D341Med (cell line): Measurements from ENCODE around the gene UGT1A10.
"Not testable (repeated sequence)": the region's sequence is repeated elsewhere in the genome, so short reads cannot be mapped to it uniquely, and the experiment has no call there.

Source experiments
- DNase-seq: peaks from one replicate; pipeline ENCODE4 v3.0.0; 2012; ENCODE audit warnings: low spot score

UGT1A10 gene

DNA sequence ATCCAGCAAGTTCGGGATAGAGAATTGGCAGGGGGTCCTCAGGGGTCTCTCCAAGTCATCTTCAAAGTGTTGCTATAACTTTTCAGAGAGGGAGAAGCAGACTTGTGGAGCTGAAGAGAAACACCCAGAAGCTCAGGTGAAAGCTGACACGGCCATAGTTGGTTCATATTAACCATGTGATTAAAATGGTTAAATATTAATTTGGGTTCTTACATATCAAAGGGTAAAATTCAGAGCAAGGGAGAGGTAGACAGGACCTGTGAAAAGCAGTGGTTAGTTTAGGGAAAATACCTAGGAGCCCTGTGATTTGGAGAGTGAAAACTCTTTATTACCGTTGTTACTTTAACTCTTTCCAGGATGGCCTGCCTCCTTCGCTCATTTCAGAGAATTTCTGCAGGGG is 56.4 kb downstream of the UGT1A10 start, which contains the start of gene UGT1A6:
TSS of gene UGT1A6 (plus strand) at position 243 of the 400 bp plus-strand sequence. CDS start at position 358, 115 bp downstream.
- DNase-seq, result no peak

DNA sequence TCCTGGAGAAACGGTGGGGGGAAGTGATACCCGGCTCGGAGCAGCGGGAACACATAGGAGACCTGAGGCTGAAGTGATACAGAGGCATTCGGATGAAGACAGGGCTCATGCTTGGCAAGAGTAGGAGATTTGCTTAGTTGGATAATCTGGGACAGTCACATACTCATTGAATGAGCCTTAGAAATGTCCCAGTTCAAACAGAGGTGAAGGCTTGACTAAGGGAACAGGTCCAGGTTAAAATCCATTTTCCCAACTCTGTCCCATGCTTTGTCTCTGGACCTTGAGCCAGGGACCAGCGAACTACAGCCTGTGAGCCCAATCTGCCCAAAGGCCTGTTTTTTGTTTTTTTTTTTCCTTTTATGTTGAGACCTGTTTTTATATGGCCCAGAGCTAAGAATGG is 57.7 kb downstream of the UGT1A10 start:
- DNase-seq, result no peak

DNA sequence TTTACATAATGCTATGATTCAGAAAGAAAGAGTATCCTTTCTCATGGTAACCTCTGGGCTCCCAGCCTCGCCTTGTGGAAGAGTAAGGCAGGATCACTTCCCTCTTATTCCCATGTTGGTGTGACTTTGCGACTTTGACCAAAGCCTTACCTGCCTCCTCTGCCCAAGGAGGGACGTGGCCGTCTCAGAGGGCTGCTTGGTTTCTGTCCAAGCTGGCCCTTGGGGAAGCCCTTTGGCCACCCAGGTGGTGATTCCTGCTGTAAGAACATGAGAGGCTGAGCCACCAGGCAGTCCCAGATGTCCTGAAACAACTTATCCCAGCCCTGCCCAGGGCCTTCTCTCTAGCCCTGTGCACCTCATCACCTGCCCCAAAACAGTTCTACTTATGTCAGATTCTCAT is 62.5 kb downstream of the UGT1A10 start:
- DNase-seq, result no peak

DNA sequence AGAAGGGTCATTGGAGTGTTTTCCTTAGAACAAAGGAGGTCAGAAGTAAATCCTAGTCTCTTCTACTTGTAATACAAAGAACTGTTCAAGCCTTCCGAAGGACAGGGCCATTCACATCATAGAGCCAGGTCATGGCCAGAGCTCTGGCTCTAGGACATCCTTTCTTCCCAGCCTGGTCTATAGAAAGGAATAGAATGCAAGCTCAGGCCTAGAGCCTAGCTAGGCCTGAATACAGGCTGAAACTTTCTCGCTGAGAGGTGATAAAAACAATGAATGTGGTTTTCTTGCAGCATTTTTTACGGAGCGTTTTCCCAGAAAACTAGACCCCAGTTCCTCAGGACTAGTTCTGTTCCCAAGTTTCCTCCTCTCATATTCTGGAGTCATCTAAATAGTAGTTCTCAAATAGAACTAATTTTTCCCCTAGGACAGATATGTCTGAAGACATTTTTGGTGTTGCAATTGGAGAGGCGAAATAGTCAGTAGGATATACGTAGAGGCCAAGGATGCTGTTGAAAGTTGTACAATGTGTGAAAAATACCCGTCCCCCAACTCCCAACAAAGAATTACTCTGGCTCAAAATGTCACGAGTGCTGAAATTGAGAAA is 63.3 kb downstream of the UGT1A10 start:
- DNase-seq, result no peak

GRCh38 chr2:233700028-233700635 is 63.9 kb downstream of the UGT1A10 start:
- DNase-seq, result no peak

DNA sequence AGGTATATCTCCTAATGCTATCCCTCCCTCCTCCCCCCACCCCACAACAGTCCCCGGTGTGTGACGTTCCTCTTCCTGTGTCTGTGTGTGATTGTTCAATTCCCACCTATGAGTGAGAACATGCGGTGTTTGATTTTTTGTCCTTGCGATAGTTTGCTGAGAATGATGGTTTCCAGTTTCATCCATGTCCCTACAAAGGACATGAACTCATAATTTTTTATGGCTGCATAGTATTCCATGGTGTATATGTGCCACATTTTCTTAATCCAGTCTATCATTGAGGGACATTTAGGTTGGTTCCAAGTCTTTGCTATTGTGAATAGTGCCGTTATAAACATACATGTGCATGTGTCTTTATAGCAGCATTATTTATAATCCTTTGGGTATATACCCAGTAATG is 64.6 kb downstream of the UGT1A10 start:
- DNase-seq, result not testable (repeated sequence)

- DNase-seq, result no peak
Measured at GRCh38 chr2:233702238-233702637, 66.0 kb downstream of the UGT1A10 start.

DNA sequence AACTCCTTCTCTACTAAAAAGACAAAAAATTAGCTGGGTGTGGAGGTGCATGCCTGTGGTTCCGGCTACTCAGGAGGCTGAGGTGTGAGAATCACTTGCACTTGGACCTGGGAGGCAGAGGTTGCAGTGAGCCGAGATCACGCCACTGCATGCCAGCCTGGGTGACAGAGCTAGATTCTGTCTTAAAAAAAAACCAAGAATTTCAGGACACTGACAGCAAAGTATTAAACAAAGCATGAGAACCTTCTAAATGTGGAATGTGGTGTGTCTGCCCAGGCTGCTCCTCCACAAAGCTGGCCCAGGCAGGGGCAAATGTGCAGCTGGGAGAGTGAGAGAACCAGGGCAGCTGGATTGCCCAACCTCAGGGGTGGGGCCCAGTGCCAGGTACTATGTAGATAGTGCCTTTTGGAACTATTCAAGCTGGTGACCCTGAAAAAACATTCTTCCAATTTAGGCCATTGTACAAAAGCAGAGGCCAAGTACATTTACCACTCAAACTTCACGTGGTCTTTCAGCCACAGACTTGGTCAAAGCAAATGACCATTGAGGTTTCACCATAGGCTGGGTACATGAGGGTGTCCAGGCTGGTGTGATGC is 69.8 kb downstream of the UGT1A10 start:
- DNase-seq, result no peak

- no peak for DNase-seq
Measured at GRCh38 chr2:233706720-233707119, 70.5 kb downstream of the UGT1A10 start.

GRCh38 chr2:233707940-233708644 is 71.8 kb downstream of the UGT1A10 start:
- no peak for DNase-seq

GRCh38 chr2:233708942-233709341 is 72.7 kb downstream of the UGT1A10 start:
- no peak for DNase-seq

DNA sequence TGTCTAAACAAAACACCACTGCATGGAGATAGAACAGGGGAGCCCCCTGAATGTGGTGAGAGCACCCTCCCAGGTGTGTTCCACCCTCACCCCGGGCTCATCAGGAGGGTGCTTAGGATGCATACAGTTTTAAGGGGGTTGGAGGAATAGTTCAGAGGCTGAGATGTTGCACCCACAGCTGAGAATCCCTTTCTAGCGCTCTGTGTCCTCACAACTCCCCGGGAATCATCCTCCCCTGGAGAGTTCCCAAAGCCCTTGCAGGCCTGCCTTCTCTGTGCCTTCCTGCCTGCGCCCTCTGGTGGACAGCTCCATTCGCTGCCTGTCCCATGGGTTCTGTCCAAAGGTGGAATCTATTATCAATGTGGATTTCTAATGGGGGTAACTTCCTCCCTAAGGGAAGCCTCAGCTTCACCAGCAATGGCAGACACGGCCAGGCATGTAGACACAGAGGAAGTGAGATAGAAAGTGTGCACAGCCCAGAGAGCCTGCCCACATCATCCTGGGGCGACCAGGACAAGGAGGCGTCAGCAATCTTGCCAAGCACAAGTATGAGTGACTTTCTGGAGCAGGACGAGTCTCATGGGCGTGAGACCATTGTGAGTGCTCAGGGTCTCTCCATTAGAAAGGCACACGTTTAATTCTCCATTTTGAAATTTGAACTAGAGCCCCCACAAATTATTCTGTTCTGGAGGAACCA is 75.2 kb downstream of the UGT1A10 start:
- peak; percentile 81 for DNase-seq

DNA sequence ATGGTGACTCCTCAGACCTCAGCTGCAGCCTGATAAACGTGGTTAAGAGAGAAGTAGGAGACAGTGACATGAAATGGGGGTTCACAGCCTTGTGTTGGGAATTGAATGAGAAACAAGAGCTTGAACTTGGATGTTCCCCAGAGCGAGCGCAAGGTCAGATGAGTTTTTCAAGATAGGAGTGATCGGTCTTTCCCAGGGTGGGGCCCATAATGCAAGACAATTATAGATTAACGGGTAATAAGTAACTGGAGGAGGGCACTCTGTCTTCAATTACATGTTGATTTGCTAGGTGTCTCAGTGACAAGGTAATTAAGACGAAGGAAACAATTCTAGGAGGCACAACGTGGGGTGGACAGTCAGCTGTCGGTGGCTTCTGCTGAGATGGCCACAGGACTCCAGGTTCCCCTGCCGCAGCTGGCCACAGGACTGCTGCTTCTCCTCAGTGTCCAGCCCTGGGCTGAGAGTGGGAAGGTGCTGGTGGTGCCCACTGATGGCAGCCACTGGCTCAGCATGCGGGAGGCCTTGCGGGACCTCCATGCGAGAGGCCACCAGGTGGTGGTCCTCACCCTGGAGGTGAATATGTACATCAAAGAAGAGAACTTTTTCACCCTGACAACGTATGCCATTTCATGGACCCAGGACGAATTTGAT is 76.5 kb downstream of the UGT1A10 start, which contains the start of gene UGT1A5:
TSS of gene UGT1A5 (plus strand) at position 297 of the 651 bp plus-strand sequence. CDS start at position 382, 85 bp downstream.
- no peak for DNase-seq

DNA sequence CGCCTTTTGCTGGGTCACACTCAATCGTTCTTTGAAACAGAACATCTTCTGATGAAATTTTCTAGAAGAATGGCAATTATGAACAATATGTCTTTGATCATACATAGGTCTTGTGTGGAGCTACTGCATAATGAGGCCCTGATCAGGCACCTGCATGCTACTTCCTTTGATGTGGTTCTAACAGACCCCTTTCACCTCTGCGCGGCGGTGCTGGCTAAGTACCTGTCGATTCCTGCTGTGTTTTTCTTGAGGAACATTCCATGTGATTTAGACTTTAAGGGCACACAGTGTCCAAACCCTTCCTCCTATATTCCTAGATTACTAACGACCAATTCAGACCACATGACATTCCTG is 77.0 kb downstream of the UGT1A10 start:
- DNase-seq, result no peak

DNA sequence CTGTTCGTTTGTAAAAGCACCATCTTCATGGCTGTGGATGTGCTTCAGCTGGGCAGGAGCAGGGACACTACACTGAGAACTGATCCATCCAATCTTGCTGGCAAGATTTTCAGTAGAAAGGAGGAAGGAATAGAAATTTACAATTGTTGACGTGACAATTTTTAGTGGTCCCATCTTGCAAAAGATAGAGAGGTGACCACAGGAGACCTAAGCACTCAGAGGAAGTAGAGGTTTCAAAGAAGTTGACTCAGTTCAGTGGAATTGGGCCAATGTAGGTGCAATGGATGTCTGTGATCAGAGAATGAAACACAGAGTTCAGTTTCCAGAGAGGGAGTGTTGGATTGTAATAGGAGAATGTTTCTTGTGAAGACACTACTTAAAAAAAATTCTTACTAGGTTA is 77.9 kb downstream of the UGT1A10 start:
- no peak for DNase-seq

GRCh38 chr2:233718552-233718951 is 82.3 kb downstream of the UGT1A10 start, which contains the start of gene UGT1A4:
UGT1A4 (plus strand) TSS chr2:233718736; CDS start chr2:233718821, 85 bp downstream.
- DNase-seq, result no peak

DNA sequence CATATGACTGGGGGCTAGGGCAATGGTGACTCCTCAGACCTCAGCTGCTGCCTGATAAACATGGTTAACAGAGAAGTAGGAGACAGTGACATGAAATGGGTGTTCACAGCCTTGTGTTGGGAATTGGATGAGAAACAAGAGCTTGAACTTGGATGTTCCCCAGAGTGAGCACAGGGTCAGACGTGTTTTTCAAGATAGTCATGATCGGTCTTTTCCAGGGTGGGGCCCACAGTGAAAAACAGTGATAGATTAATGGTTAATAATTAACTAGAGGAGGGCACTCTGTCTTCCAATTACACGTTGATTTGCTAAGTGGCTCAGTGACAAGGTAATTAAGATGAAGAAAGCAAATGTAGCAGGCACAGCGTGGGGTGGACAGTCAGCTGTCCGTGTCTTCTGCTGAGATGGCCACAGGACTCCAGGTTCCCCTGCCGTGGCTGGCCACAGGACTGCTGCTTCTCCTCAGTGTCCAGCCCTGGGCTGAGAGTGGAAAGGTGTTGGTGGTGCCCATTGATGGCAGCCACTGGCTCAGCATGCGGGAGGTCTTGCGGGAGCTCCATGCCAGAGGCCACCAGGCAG is 92.6 kb downstream of the UGT1A10 start, which contains the start of gene UGT1A3:
TSS of gene UGT1A3 (plus strand) at position 320 of the 579 bp plus-strand sequence. CDS start at position 405, 85 bp downstream.
- no peak for DNase-seq

DNA sequence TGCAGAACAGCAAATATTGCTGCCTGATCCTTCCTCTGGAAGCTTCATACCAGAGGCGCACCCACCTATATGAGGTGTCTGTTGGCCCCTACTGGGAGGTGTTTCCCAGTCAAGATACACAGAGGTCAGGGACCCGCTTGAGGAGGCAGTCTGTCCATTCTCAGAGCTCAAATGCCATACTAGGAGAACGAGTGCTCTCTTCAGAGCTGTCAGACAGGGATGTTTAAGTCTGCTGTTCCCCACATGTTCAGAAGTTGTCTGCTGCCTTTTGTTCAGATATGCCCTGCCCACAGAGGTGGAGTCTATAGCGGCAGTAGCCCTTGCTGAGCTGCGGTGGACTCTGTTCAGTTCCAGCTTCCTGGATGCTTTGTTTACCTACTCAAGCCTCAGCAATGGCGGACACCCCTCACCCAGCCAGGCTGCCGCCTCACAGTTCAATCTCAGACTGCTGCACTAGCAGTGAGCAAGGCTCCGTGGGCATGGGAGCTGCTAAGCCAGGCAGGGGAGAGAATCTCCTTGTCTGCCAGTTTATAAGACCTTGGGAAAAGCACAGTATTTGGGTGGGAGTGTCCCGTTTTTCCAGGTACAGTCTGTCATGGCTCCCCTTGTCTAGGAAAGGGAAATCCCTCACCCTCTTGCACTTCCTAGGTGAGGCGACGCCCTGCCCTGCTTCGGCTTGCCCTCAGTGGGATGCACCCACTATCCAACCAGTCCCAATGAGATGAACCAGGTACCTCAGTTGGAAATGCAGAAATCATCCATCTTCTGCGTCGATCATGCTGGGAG is 100.8 kb downstream of the UGT1A10 start:
- DNase-seq, result not testable (repeated sequence)

GRCh38 chr2:233740870-233741269 is 104.6 kb downstream of the UGT1A10 start:
- DNase-seq, result no peak
